Endothelial cell of umbilical vein (primary cell): ENCODE data around the gene RAB1B. TPM values are rescaled to one million over a fixed set of nuclear protein-coding genes. Genes with fewer than 3 reads are reported as not detected.

Source experiments
- BruUV-seq: library from RNA; stranded (reverse); fragments of 400-500 nt; replicated peaks from 2 replicates; lab custom pipeline; 2021; lab: Mats Ljungman, UMichigan
- CTCF ChIA-PET: fragments of 300-600, 350-600 bp; sonication (Branson Sonifier 250); formaldehyde crosslinking; loops from one replicate; lab custom pipeline; 2021; ENCODE audit warnings: antibody characterized with exemption, inconsistent platforms; lab: Charles Lee
- POLR2A ChIA-PET: fragments of 300-600, 350-600 bp; sonication (Branson Sonifier 250); formaldehyde crosslinking; loops from one replicate; lab custom pipeline; 2021; ENCODE audit warnings: antibody characterized with exemption, inconsistent platforms; lab: Charles Lee
- DNase-seq: peaks from one replicate; pipeline ENCODE4 v3.0.0-alpha.2; 2011; ENCODE audit warnings: low read depth, low spot score
- FAIRE-seq: peaks from 2 replicates; lab custom pipeline; 2011; peaks lifted over from hg19 to GRCh38; lab: Jason Lieb, UNC
- H2AFZ ChIP-seq: 2 replicates; pipeline ENCODE4 v1.6.0; 2012; ENCODE audit warnings: low read depth, low read length, control low read depth, inconsistent platforms
- H3K27ac ChIP-seq: 2 replicates; pipeline ENCODE4 v1.5.1; 2011; ENCODE audit warnings: low read depth, mild to moderate bottlenecking, control low read depth, low read length, moderate library complexity; ENCODE audit not compliant: insufficient read depth
- H3K27me3 ChIP-seq, 2 experiments: 2 replicates each; pipeline versions ENCODE4 v1.6.0 to v1.6.1; 2011; ENCODE audit warnings: low read length in 2 of 2, mixed read lengths in 1 of 2; ENCODE audit not compliant: control insufficient read depth in 2 of 2, insufficient read depth in 2 of 2
- H3K36me3 ChIP-seq, 2 experiments: 2 replicates in 1 of 2; 3 replicates in 1 of 2; pipeline ENCODE4 v1.5.1; 2011; ENCODE audit warnings: low read length in 2 of 2, mild to moderate bottlenecking in 1 of 2, moderate library complexity in 1 of 2; ENCODE audit not compliant: control insufficient read depth in 2 of 2, insufficient read depth in 2 of 2; ENCODE audit errors: extremely low read depth in 1 of 2
- H3K4me1 ChIP-seq: 3 replicates; pipeline ENCODE4 v1.5.1; 2011; ENCODE audit warnings: mild to moderate bottlenecking, low read length; ENCODE audit not compliant: control insufficient read depth, insufficient read depth; ENCODE audit errors: extremely low read depth
- H3K4me2 ChIP-seq: 2 replicates; pipeline ENCODE4 v1.6.1; 2011; ENCODE audit warnings: low read length, control low read depth, mixed read lengths; ENCODE audit not compliant: insufficient read depth
- H3K4me3 ChIP-seq, 3 experiments: fragments of 200-600 bp in 1 of 3; sonication (generic), shearing (Covaris generic) in 1 of 3; replicated peaks in 1 of 3; 2 replicates each; pipeline ENCODE4 v1.5.1; 2011 to 2016; ENCODE audit warnings: control low read depth in 3 of 3, low read length in 3 of 3, mild to moderate bottlenecking in 2 of 3, inconsistent platforms in 1 of 3, low read depth in 1 of 3, moderate library complexity in 1 of 3; ENCODE audit not compliant: insufficient read depth in 1 of 3
- H3K79me2 ChIP-seq: 2 replicates; pipeline ENCODE4 v1.6.0; 2012; ENCODE audit warnings: low read length, inconsistent platforms; ENCODE audit not compliant: control insufficient read depth, insufficient read depth
- H3K9ac ChIP-seq: replicated peaks from 2 replicates; pipeline ENCODE3; 2011; ENCODE audit warnings: low read length, control low read depth; ENCODE audit not compliant: insufficient read depth; ENCODE audit errors: extremely low read depth
- H3K9me1 ChIP-seq: replicated peaks from 3 replicates; pipeline ENCODE4 v1.6.0; 2011; ENCODE audit warnings: mild to moderate bottlenecking, low read length; ENCODE audit not compliant: control insufficient read depth, insufficient read depth; ENCODE audit errors: extremely low read depth
- H3K9me3 ChIP-seq: replicated peaks from 2 replicates; pipeline ENCODE4 v1.5.1; 2012; ENCODE audit warnings: low read length, inconsistent platforms; ENCODE audit not compliant: control insufficient read depth, insufficient read depth
- H4K20me1 ChIP-seq: replicated peaks from 2 replicates; pipeline ENCODE3; 2011; ENCODE audit warnings: mild to moderate bottlenecking, low read length; ENCODE audit not compliant: control insufficient read depth, insufficient read depth; ENCODE audit errors: extremely low read depth
- EZH2 ChIP-seq: IDR thresholded peaks from 2 replicates; pipeline ENCODE4 v1.6.1; 2012; ENCODE audit warnings: borderline replicate concordance, low read depth, mild to moderate bottlenecking, moderate library complexity, low read length, inconsistent platforms; ENCODE audit not compliant: severe bottlenecking
- FOS ChIP-seq: IDR thresholded peaks from 2 replicates; pipeline ENCODE4 v1.6.1; 2011; ENCODE audit warnings: mild to moderate bottlenecking, low read length, moderate library complexity, borderline replicate concordance; ENCODE audit not compliant: insufficient read depth
- GATA2 ChIP-seq: IDR thresholded peaks from 2 replicates; pipeline ENCODE4 v1.7.0; 2011; ENCODE audit warnings: low read depth, mild to moderate bottlenecking, moderate library complexity, mixed read lengths, low read length; ENCODE audit not compliant: insufficient read length, insufficient read depth
- JUN ChIP-seq: IDR thresholded peaks from 2 replicates; pipeline ENCODE4 v1.6.1; 2011; ENCODE audit warnings: borderline replicate concordance, low read depth; ENCODE audit not compliant: insufficient read length, insufficient read depth
- MYC ChIP-seq: IDR thresholded peaks from one replicate; pipeline ENCODE4 v1.6.1; 2011; ENCODE audit warnings: mild to moderate bottlenecking, low read depth, low read length
- POLR2A ChIP-seq: IDR thresholded peaks from 2 replicates; pipeline ENCODE4 v1.6.1; 2012; ENCODE audit warnings: low read depth, mild to moderate bottlenecking, control low read depth, low read length
- POLR2AphosphoS5 ChIP-seq: IDR thresholded peaks from 2 replicates; pipeline ENCODE4 v1.6.1; 2012; ENCODE audit warnings: low read depth, mild to moderate bottlenecking, control low read depth, low read length, moderate library complexity; ENCODE audit not compliant: insufficient read depth
- dilution Hi-C: fragments of 300-500 bp; cut with MboI; formaldehyde crosslinking; loops from one replicate; pipeline ENCODE4 v1.15.0; 2019; ENCODE audit warnings: low sequenced_read_pairs; ENCODE audit not compliant: extremely low pct_ligation_motif_present
- intact Hi-C: fragments of 100-400 bp; cut with micrococcal nuclease; formaldehyde crosslinking; loops from one replicate; pipeline ENCODE4 v1.10.0; 2022
- polyA plus RNA-seq, 4 experiments: library from polyadenylated mRNA; depleted of rRNA in 3 of 4; stranded (reverse) in 3 of 4; unstranded in 1 of 4; fragments of >200 nt; gene quantifications; 2 replicates each; pipeline versions ENCODE4 v1.2.1 to v1.2.3, GENCODE V29; 2011 to 2012; ENCODE audit warnings: missing spikeins in 1 of 4
- total RNA-seq: library from RNA; stranded (reverse); gene quantifications from 2 replicates; pipeline ENCODE4 v1.2.3, GENCODE V29; 2021
- TF ChIP-seq, protein P1 (sequence below), 2 donors: IDR thresholded peaks; 1 replicate in 1 of 2; 2 replicates in 1 of 2; pipeline ENCODE4 v1.5.1; 2011; ENCODE audit warnings: low read length in 2 of 2, mild to moderate bottlenecking in 2 of 2, moderate library complexity in 2 of 2, control low read depth in 1 of 2, inconsistent platforms in 1 of 2, low read depth in 1 of 2; ENCODE audit not compliant: insufficient read depth in 1 of 2; ENCODE audit errors: extremely low read depth in 1 of 2
- TF ChIP-seq, protein P2 (sequence below): IDR thresholded peaks from 2 replicates; pipeline ENCODE4 v1.6.1; 2011; ENCODE audit not compliant: insufficient read depth, insufficient read length

Gene RAB1B
- total and polyA plus RNA-seq, 2 donors (not counting 3 experiments of a cell fraction or from before 2014, with no cell fraction given) = 171 to 383 TPM

DNA sequence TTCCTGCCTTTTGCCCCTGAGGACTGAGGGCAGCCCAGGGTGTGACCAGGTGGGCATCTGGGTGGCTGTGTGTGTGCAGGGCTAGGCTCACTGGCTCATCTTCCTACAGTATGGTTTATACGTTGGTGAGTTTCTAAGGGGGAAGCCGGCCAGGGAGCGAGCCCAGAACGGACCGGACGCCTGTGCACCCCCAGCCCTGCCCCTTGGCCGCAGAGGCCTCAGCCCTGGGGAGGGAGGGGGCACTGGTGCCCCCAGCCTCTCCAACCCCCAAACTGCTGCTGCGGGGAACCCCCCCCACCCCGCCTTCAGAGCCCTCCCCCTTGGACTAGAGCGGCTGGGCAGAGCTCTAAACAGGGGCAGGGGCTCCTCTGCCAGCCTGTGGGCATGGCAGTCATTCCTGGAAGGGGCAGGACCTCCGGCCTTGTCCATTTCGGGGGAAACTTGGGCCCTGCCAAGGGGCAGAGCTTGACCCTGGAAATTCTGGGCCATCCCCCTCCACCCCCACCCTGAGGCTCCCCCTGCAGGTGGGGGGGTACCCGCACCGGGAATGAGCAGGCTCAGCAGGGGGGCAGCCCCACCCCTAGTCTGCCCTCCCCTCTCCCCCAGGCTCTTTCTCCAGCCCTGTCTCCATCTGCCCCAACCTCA lies 15.1 kb downstream of the RAB1B start:
- FAIRE-seq (no peak), DNase-seq (no peak)
- Histone ChIP-seq H3K4me1 (peaks cover 7% of the 10 kb centered on the region), H3K9me3 (no peaks in the 10 kb centered on the region), H3K4me3 (no peak overlapping the region), H3K27ac (no peak overlapping the region), H3K79me2 (peaks cover 12% of the 10 kb centered on the region), H3K9me1 (no peaks in the 10 kb centered on the region), H3K27me3 (peaks cover 0 to 4% of the 10 kb centered on the region in 2 experiments), H3K36me3 (peaks cover 0 to 7% of the 10 kb centered on the region in 2 experiments), H3K4me2 (no peak overlapping the region), H2AFZ (no peak overlapping the region), H4K20me1 (no peaks in the 10 kb centered on the region), H3K9ac (no peak overlapping the region)
- no peak for TF ChIP-seq JUN
- TF ChIP-seq MYC = no peak
- no peak for TF ChIP-seq POLR2A
- TF ChIP-seq POLR2AphosphoS5 = no peak
- TF ChIP-seq, protein P1, sequence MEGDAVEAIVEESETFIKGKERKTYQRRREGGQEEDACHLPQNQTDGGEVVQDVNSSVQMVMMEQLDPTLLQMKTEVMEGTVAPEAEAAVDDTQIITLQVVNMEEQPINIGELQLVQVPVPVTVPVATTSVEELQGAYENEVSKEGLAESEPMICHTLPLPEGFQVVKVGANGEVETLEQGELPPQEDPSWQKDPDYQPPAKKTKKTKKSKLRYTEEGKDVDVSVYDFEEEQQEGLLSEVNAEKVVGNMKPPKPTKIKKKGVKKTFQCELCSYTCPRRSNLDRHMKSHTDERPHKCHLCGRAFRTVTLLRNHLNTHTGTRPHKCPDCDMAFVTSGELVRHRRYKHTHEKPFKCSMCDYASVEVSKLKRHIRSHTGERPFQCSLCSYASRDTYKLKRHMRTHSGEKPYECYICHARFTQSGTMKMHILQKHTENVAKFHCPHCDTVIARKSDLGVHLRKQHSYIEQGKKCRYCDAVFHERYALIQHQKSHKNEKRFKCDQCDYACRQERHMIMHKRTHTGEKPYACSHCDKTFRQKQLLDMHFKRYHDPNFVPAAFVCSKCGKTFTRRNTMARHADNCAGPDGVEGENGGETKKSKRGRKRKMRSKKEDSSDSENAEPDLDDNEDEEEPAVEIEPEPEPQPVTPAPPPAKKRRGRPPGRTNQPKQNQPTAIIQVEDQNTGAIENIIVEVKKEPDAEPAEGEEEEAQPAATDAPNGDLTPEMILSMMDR (IDR thresholded peaks at IDR 0.05; ENCODE audit: extremely low read depth in 1 of 2, insufficient read depth in 1 of 2, low read depth in 1 of 2, low read length in 2 of 2) = no peak
- TF ChIP-seq EZH2 = no peak
- TF ChIP-seq, protein P2, sequence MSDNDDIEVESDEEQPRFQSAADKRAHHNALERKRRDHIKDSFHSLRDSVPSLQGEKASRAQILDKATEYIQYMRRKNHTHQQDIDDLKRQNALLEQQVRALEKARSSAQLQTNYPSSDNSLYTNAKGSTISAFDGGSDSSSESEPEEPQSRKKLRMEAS = no peak
- no peak for TF ChIP-seq FOS
- TF ChIP-seq GATA2 = no peak
- CTCF ChIA-PET = interaction anchor here (1.0 to 3.2 kb wide), 4 partner anchors 7 to 62 kb away, joined by 3 to 53 read pairs (median 11); partner anchors contain the start of genes RAB1B and TMEM151A
- dilution Hi-C loops = no loop called here
- no TSS peak for BruUV-seq
- POLR2A ChIA-PET = no interaction called here
- intact Hi-C loops = no loop called here
